ENCODE results near the gene SLC6A3.

Gene SLC6A3

DNA sequence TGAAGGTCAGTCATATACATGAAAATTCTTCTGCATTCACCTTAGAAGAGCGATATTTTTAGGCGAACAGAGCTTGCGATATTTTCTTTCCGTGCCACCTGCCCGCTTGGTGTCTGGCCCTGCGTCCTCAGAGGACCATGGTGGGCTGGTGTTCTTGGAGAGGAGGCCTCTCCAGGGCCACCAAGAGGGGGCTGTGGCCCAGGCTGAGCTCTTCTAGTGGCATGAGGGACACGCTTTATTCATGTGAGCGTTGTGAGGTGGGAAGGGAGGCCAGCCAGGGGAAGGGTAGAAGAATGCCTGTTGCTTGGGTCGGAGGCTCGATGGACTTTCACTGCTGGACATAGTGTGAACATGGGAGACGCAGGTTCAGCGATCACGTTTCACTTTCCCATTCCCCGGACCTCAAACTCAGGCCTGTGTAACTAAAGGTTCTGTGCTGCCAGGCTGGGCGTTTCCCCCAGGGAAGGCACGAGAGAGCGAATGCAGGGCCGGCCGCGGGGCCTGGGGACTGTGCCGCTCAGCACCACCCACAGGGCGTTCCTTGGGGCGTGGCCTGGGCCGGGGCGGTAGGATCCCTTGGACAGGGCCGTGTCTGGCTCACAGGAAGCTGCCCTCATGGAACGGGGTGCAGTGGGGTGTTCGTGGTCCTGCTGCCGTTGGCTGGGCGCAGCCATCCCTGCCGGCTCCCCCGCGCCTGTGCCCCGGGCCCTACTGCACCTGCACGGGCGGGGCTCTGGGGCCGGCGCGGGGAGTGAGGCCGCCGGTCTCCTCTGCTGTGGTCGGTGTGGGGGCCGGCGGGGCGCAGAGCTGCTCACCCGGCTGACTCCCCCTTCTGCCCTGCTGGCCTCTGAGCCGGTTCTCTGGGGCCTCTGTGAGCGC, 59.6 kb downstream of the SLC6A3 start:
- peak; percentile 86 for DNase-seq (ENCODE audit: low read depth)
- TF ChIP-seq, protein P1, sequence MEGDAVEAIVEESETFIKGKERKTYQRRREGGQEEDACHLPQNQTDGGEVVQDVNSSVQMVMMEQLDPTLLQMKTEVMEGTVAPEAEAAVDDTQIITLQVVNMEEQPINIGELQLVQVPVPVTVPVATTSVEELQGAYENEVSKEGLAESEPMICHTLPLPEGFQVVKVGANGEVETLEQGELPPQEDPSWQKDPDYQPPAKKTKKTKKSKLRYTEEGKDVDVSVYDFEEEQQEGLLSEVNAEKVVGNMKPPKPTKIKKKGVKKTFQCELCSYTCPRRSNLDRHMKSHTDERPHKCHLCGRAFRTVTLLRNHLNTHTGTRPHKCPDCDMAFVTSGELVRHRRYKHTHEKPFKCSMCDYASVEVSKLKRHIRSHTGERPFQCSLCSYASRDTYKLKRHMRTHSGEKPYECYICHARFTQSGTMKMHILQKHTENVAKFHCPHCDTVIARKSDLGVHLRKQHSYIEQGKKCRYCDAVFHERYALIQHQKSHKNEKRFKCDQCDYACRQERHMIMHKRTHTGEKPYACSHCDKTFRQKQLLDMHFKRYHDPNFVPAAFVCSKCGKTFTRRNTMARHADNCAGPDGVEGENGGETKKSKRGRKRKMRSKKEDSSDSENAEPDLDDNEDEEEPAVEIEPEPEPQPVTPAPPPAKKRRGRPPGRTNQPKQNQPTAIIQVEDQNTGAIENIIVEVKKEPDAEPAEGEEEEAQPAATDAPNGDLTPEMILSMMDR (IDR thresholded peaks at IDR 0.05; ENCODE audit: low read depth, low read length), result no peak
- peak; percentile 84 for TF ChIP-seq POLR2A (IDR thresholded peaks at IDR 0.05; ENCODE audit: extremely low read depth, insufficient read length)
- TF ChIP-seq, protein P2, sequence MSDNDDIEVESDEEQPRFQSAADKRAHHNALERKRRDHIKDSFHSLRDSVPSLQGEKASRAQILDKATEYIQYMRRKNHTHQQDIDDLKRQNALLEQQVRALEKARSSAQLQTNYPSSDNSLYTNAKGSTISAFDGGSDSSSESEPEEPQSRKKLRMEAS (IDR thresholded peaks at IDR 0.05; ENCODE audit: low read depth, low read length), result peak; percentile 68
- TF ChIP-seq MYC (IDR thresholded peaks at IDR 0.05; ENCODE audit: low read depth, low read length), result peak; percentile 83

DNA sequence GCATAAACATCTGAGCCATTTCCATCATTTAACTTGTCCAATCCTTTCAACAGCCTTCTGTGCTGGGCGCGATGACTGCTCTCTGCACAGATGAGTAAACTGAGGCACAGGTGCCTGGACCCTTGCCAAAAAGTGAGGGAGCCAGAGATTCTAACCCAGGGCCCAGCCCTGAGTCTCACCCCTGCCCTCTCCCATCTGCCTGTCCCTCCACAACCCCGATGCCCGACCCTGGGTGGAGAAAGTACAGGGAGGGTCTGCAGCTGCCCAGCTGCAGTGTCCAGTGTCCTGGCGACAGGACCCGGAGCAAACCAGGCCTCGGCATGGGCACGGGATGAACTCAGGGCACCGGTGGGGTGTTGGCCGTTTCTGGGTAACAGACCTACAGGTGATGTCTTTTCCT, 60.7 kb downstream of the SLC6A3 start:
- TF ChIP-seq MYC (IDR thresholded peaks at IDR 0.05; ENCODE audit: low read depth, low read length) (no peak), POLR2A (IDR thresholded peaks at IDR 0.05; ENCODE audit: extremely low read depth, insufficient read length) (no peak)
- TF ChIP-seq, protein P2 (IDR thresholded peaks at IDR 0.05; ENCODE audit: low read depth, low read length), result no peak
- TF ChIP-seq, protein P1 (IDR thresholded peaks at IDR 0.05; ENCODE audit: low read depth, low read length), result no peak
- DNase-seq (ENCODE audit: low read depth), result no peak
- H3K4me3 ChIP-seq (ENCODE audit: low read depth, low read length), result no peak overlapping the region

More for the DNA sequence above, 59.6 kb downstream of the SLC6A3 start:
- H3K4me3 ChIP-seq (ENCODE audit: low read depth, low read length), result peak overlapping the region; percentile 54

DNA sequence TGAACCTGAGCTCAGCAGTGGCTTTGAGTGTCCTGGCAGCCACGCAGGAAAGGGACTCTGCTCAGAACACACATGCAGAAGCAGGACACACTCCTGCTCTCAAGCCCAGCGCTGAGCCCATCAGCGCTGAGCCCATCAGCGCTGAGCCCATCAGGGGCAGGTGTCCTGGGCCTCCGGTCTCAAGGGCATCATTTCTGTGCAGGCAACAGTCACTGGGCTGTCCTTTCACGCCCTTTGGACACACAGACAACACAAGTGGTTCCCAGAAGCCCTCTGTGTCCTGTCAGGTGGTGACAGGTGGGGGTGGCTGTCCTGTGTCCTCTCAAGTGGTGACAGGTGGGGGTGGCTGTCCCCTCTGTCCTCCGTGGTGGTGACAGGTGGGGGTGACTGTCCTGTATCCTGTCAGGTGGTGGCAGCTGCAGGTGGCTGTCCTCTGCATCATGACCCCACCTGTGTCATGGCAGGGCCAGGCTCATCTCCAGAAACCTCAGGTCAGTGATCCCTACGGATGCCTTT, 61.3 kb downstream of the SLC6A3 start:
- no peak overlapping the region for H3K4me3 ChIP-seq (ENCODE audit: low read depth, low read length)
- TF ChIP-seq, protein P1 (IDR thresholded peaks at IDR 0.05; ENCODE audit: low read depth, low read length), result no peak
- TF ChIP-seq, protein P2 (IDR thresholded peaks at IDR 0.05; ENCODE audit: low read depth, low read length), result no peak
- TF ChIP-seq MYC (IDR thresholded peaks at IDR 0.05; ENCODE audit: low read depth, low read length), result no peak
- no peak for TF ChIP-seq POLR2A (IDR thresholded peaks at IDR 0.05; ENCODE audit: extremely low read depth, insufficient read length)

DNA sequence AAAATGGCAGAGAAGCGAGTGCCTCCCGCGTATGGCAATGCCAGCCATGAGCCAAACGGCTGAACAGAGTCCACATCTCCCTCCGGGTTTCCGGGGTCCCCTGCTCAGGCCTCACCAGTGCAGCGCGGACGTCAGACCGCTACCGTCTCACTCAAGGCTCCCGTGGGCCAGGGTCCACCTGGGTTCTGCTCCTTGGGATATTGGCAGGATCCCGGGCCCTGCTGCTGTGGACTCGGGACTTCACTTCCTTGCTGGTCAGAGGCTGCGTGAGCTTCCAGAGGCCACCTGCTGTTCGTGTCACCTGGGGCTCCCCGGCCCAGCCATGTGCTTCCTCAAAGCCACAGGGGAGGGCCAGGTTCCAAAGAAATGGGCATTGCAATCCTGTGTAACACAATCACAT, 61.9 kb downstream of the SLC6A3 start:
- TF ChIP-seq MYC (IDR thresholded peaks at IDR 0.05; ENCODE audit: low read depth, low read length) (no peak), POLR2A (IDR thresholded peaks at IDR 0.05; ENCODE audit: extremely low read depth, insufficient read length) (no peak)
- TF ChIP-seq, protein P2 (IDR thresholded peaks at IDR 0.05; ENCODE audit: low read depth, low read length), result no peak
- TF ChIP-seq, protein P1 (IDR thresholded peaks at IDR 0.05; ENCODE audit: low read depth, low read length), result no peak
- H3K4me3 ChIP-seq (ENCODE audit: low read depth, low read length), result no peak overlapping the region
- DNase-seq (ENCODE audit: low read depth), result no peak

More for the DNA sequence above, 61.3 kb downstream of the SLC6A3 start:
- no peak for DNase-seq (ENCODE audit: low read depth)

DNA sequence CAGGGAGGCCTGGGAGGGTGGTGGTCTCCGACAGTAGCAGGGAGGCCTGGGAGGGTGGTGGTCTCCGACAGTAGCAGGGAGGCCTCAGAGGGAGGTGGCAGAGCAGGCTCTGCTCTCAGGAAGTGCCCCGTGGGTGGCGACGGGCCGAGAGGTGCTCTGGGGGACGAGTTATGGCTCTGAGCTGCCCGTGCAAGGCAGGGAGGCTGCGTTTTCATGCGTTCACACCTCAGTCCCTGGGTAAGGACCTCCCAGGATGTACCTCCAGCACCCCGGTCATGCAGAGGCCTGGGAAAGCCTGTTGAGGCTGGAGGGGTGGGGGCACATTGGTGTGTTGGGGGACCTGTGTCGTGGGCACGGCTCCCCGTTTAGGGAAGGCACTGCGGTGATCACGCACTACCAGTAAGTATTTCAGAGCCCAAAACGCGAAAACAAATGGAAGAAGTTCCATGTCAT, 63.0 kb downstream of the SLC6A3 start:
- TF ChIP-seq, protein P1 (IDR thresholded peaks at IDR 0.05; ENCODE audit: low read depth, low read length), result no peak
- TF ChIP-seq POLR2A (IDR thresholded peaks at IDR 0.05; ENCODE audit: extremely low read depth, insufficient read length) (no peak), MYC (IDR thresholded peaks at IDR 0.05; ENCODE audit: low read depth, low read length) (no peak)
- TF ChIP-seq, protein P2 (IDR thresholded peaks at IDR 0.05; ENCODE audit: low read depth, low read length), result no peak
- no peak for DNase-seq (ENCODE audit: low read depth)
- H3K4me3 ChIP-seq (ENCODE audit: low read depth, low read length), result no peak overlapping the region
